Transverse colon (tissue), 3 donors: ENCODE measurements around the gene FGD5.

ENCODE experiments used
- CTCF ChIP-seq, 5 experiments: fragments of 200-600 bp in 3 of 5; fragments of 450-650 bp in 2 of 5; sonication (generic) in 3 of 5; IDR thresholded peaks; 1 replicate in 2 of 5; 2 replicates in 3 of 5; pipeline ENCODE4 v1.5.1; 2016 to 2017; ENCODE audit warnings: antibody characterized with exemption in 5 of 5, inconsistent platforms in 3 of 5, mild to moderate bottlenecking in 2 of 5, moderate library complexity in 1 of 5
- POLR2A ChIP-seq: fragments of 450-650 bp; IDR thresholded peaks from one replicate; pipeline ENCODE4 v1.6.1; 2016; ENCODE audit warnings: antibody characterized with exemption, mild to moderate bottlenecking, moderate library complexity

- TF ChIP-seq CTCF (IDR thresholded peaks at IDR 0.05) (no peak), POLR2A (no peak)
Observed at GRCh38 chr3:14905055-14905657, 86.4 kb downstream of the FGD5 start.
